LNCaP clone FGC (cell line): ENCODE data around the gene TNFRSF9.

Experiments
- DNase-seq: peaks from one replicate; pipeline ENCODE4 v3.0.0-alpha.2; 2011; ENCODE audit warnings: low read depth
- H3K4me3 ChIP-seq: 2 replicates; pipeline ENCODE4 v1.5.1; 2011; ENCODE audit warnings: mild to moderate bottlenecking, low read depth, low read length, control low read depth
- CTCF ChIP-seq: IDR thresholded peaks from 2 replicates; pipeline ENCODE4 v1.5.1; 2012; ENCODE audit warnings: mild to moderate bottlenecking; ENCODE audit not compliant: control insufficient read depth, insufficient read depth; ENCODE audit errors: extremely low read depth

The TNFRSF9 gene

GRCh38 chr1:7905262-7905661 lies 35.4 kb downstream of the TNFRSF9 start:
- DNase-seq: no peak
- no peak for TF ChIP-seq CTCF
- no peak overlapping the region for H3K4me3 ChIP-seq

DNA sequence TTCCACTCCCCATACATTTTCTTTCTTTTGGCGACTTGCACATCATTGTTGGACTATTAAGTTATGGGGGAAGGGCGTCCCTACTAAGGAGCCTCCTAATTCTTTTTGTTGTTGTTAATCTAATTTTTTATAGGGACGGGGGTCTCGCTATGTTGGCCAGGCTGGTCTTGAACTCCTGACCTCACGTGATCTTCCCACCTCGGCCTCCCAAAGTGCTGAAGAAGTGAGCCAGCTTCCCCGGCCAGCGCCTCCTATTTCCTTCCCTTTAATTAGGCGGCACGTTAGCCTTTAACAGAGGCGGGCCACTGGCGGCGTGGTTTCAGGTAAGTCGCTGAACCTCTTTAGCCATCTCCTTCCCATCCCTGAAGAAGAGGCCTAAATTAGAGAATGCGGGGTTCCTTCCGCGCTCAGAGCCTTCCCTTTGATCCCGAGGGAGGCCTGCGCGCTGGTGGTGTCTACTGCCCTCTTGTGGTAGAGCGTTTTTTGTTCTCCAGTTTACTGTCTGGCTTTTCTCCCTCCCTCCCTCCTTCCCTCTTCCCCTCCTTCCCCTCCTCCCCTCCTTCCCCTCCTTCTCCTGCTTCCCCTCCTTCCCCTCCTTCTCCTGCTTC lies 38.1 kb downstream of the TNFRSF9 start:
- no peak overlapping the region for H3K4me3 ChIP-seq
- peak; percentile 82 for TF ChIP-seq CTCF
- peak; percentile 28 for DNase-seq

GRCh38 chr1:7899741-7900140 lies 40.9 kb downstream of the TNFRSF9 start:
- H3K4me3 ChIP-seq: no peak overlapping the region
- no peak for TF ChIP-seq CTCF
- DNase-seq: no peak

GRCh38 chr1:7898962-7899361 lies 41.7 kb downstream of the TNFRSF9 start:
- TF ChIP-seq CTCF: no peak
- no peak overlapping the region for H3K4me3 ChIP-seq
- DNase-seq: no peak

- DNase-seq: no peak
- TF ChIP-seq CTCF: no peak
- H3K4me3 ChIP-seq: no peak overlapping the region
Measured at GRCh38 chr1:7896994-7897393, 43.6 kb downstream of the TNFRSF9 start.

GRCh38 chr1:7893529-7894180 lies 47.0 kb downstream of the TNFRSF9 start:
- DNase-seq: no peak
- no peak overlapping the region for H3K4me3 ChIP-seq
- TF ChIP-seq CTCF: no peak

DNA sequence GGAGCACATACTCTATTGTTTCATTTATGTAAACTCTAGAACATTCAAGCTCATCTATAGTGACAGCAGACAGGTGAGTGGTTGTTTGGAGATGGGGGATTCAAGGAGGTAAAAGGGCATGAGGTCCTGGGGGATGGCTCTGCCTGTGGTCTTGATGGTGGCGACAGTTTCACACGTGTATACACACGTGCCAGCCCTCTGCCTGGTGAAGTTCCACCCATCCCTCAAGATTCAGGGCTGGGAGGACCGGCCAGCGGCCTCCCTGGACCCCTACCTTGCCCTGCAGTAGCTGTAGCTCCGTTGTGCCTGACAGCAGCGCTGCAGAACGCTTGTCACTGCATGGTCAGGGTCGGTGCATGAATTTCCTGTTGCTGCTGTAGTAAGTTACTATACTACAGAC lies 48.8 kb downstream of the TNFRSF9 start:
- TF ChIP-seq CTCF: no peak
- H3K4me3 ChIP-seq: no peak overlapping the region
- no peak for DNase-seq
